GM08714 (cell line): ENCODE results near the gene PAPLN.

Experiments
- H3K4me3 ChIP-seq: fragments of 200-500 bp; sonication (Bioruptor generic); 2 replicates; pipeline ENCODE4 v1.5.1; 2014; ENCODE audit warnings: mild to moderate bottlenecking, low read length, inconsistent platforms
- ZNF274 ChIP-seq: IDR thresholded peaks from 2 replicates; pipeline ENCODE4 v1.6.1; 2012; ENCODE audit warnings: mild to moderate bottlenecking, low read depth, low read length

Gene PAPLN

DNA sequence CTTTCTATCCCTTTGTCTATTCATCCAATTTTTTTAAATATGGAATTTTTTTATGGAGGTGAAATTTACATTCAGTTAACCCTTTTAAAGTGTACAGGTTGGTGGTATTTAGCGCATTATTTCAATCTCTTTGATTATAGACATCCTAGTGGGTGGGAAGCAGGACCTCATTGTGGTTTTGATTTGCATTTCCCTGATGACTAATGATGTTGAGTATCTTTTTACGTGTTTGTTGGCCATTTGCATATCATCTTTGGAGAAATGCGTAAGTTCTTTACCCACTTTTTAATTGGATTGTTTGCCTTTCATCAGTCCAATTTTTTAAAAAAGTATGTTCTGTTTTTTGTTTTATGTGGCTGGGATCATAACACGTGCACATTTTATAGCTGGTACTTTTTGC, 20.8 kb downstream of the PAPLN start:
- no peak overlapping the region for H3K4me3 ChIP-seq
- no peak for TF ChIP-seq ZNF274

DNA sequence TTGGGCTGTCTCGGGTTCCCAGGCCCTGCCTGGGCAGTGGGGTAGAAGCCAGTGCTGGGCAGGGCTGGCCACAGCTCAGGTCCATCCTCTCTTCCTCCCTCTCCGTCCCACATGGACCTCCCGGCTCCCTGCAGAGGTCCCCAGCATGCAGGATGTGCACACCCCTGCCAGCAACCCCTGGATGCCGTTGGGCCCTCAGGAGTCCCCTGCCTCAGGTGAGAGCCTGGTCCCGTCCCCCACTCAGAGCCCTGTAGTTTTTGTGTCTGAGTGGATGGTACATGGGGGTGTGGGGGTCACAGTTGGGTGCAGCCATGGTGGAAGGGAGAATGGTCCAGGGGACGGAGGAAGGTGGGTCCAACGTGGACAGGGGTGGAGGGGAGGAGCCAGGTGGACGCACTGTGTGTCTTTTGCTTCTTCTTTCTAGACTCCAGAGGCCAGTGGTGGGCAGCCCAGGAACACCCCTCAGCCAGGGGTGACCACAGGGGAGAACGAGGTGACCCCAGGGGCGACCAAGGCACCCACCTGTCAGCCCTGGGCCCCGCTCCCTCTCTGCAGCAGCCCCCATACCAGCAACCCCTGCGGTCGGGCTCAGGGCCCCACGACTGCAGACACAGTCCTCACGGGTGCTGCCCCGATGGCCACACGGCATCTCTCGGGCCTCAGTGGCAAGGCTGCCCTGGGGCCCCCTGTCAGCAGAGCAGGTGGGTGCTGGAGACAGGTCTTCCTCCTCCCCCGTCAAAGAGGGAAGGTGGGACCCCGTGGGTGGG, 21.7 kb downstream of the PAPLN start:
- no peak for TF ChIP-seq ZNF274
- no peak overlapping the region for H3K4me3 ChIP-seq

DNA sequence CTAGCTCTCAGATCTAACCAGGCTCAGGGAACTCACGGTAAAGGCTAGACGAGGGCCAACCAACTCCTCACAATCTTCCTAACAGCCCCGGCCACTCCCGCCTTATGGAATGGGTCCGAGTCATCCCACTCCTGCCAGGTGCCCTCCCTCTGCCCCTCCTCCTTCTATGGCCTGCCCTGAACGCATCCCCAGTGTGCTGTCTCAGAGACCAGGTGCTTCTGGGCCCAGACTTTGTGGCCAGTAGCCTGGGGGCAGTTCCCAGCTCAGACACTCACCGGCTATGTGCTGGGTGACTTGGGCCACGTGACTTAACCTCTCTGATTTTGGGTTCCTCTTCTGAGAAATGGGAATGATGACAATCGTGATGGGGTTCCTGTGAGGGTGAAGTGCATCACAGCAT, 22.5 kb downstream of the PAPLN start:
- no peak for TF ChIP-seq ZNF274
- no peak overlapping the region for H3K4me3 ChIP-seq

DNA sequence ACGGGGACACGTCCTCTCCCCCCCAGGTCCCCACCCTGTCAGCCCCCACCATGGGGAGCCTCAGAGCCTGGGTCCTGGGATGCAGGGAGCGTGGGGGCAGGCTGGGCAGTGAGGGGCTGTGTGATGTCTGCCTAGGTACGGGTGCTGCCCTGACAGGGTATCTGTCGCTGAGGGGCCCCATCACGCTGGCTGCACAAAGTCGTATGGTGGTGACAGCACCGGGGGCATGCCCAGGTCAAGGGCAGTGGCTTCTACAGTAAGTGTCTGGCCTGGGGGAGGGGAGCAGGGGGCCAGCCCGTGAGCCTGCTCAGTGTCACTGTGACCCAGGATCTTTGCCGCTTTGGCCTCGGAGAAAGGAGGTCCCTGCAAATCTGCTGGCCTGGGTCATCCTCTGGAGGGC, 23.3 kb downstream of the PAPLN start:
- no peak overlapping the region for H3K4me3 ChIP-seq
- no peak for TF ChIP-seq ZNF274

DNA sequence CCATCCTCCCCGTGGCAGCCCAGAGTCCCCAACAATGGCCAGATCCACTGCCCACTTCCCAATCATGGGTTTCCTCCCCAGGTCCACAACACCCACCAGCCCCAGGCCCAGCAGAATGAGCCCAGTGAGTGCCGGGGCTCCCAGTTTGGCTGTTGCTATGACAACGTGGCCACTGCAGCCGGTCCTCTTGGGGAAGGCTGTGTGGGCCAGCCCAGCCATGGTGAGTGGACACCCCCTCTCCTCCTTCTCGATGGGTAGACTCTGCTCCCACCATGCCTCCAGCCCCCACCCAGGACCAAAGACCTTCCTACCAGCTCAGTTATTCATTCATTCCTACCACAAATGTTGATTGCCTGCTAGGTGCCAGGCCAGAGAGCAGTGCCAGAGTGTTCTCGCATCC, 23.8 kb downstream of the PAPLN start:
- no peak for TF ChIP-seq ZNF274
- H3K4me3 ChIP-seq: no peak overlapping the region

DNA sequence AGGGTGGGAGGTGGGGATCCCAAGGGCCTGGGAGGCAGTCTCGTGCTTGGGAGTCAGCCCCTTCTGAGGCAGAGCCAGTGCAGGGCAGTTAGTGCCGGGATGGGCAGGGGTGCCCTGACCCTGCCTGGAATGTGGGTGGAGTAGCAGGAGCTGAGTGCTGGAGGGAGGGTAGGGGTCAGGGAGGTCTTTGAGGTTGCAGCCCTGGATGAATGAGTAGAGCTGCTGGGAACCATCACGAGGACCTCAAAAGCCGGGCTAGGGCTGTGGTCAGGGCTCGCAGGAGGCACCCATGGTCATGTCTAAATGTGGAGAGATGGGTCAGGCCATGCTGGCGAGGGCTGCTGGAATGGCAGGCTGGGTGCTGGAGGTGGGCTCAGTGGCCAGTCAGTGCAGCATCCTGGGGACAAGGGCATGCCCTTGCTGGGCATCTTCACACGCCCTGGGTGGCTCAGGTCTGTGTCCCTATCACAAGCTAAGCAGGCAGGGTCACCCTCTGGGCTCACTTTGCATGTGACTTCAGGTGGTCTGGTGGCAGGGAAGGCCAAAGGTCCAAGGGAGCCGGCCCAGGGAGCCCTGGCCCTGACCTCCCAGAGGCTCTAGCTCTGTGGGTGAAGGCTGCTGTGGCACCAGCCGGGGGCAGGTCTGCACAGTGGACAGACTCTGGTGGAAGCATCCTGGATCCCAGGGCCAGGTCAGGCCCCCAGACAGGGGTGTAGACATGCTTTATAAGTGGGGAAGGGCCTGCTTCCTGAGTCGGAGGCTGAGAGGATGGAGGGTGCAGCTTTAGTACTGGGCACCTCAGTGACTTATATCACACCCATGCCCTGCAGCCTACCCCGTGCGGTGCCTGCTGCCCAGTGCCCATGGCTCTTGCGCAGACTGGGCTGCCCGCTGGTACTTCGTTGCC, 24.5 kb downstream of the PAPLN start:
- H3K4me3 ChIP-seq: no peak overlapping the region
- TF ChIP-seq ZNF274: no peak

DNA sequence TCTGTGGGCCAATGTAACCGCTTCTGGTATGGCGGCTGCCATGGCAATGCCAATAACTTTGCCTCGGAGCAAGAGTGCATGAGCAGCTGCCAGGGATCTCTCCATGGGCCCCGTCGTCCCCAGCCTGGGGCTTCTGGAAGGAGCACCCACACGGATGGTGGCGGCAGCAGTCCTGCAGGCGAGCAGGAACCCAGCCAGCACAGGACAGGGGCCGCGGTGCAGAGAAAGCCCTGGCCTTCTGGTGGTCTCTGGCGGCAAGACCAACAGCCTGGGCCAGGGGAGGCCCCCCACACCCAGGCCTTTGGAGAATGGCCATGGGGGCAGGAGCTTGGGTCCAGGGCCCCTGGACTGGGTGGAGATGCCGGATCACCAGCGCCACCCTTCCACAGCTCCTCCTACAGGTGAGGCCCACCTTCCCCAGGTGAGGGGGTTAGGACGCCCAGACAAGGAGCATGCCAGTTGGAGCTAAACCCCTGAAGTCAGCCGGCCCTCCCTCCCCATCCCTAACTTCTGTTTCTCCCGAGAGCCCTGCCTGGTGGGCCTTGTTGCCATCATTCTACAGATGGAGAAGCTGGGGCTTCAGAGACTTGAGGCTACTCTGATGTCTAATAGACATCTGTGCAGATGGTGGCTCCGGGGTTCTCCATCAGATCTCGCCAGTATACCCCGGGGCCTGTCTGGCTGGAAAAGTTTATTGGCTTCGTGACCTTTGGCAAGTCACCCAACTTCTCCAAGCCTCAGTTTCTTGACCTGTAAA, 25.3 kb downstream of the PAPLN start:
- TF ChIP-seq ZNF274: no peak
- H3K4me3 ChIP-seq: no peak overlapping the region

DNA sequence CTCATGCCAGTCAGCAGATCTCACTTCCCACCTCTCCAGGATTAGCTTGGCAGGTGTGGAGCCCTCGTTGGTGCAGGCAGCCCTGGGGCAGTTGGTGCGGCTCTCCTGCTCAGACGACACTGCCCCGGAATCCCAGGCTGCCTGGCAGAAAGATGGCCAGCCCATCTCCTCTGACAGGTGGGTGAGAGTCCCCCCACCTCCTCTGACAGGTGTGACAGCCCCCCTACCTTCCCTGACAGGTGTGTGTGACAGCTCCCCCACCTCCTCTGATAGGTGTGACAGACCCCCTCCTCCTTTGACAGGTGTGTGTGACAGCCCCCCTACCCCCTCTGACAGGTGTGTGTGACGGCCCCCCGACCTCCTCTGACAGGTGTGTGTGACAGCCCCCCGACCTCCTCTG, 26.3 kb downstream of the PAPLN start:
- H3K4me3 ChIP-seq: no peak overlapping the region
- TF ChIP-seq ZNF274: no peak

DNA sequence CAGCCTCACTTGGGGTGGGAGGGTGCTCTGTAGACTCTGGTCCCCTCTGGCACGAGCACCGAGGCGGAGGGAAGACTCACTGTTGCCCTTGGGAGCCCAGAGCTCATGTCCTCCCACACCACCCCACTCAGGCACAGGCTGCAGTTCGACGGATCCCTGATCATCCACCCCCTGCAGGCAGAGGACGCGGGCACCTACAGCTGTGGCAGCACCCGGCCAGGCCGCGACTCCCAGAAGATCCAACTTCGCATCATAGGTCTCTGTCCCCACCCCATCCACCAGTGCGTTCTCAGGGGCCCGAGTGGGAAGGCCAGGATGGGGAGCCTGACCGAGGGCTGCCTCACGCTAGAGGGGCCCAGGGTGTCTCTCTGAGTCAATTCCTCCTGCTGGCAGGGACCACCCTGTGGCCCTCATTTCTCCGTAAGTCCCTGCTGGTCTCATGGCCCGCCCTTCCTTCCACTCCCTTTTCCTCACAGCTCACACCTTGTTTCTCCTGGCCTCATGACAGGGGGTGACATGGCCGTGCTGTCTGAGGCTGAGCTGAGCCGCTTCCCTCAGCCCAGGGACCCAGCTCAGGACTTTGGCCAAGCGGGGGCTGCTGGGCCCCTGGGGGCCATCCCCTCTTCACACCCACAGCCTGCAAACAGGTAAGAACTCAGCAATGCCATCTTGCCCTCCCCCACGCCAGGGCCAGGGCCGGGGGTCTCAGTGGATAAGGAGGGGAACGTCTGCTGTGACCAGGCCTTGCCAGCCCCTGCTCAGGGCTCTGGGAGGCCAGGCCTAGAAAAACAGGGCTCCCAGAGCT, 27.0 kb downstream of the PAPLN start:
- TF ChIP-seq ZNF274: no peak
- H3K4me3 ChIP-seq: no peak overlapping the region

DNA sequence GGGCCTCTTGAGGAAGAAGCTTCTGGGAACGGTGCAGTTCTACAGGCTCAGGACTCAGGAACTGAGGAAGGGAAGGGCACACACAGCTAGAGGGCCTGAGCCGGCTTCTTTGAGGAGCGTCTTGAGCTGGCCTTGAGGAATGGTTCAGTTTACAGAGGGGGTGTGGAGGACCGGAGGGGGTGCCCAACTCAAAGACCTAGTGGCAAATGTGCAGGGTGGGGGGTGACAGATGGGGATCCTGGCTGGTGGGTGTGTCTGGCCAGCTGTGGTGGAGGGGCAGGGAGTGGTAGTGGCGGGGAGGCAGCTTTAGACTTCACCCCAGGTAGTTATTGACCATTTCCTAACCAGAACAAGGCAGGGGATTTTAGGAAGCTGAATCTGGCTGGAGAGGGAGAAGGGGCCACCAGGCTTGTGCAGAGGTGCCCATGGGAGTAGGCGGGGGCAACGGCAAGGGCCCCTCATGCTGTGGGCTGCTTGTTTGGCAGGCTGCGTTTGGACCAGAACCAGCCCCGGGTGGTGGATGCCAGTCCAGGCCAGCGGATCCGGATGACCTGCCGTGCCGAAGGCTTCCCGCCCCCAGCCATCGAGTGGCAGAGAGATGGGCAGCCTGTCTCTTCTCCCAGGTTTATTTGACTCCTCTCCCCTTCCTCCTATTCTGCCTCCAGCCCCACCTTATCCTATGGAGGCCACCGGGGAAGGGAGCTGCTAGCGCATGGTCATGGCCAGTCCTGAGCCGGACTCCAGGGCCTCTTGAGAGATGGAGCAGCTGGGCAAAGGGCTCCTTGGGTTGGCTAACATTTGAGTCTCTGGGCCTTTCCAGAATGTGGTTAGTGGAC, 27.8 kb downstream of the PAPLN start:
- H3K4me3 ChIP-seq: no peak overlapping the region
- no peak for TF ChIP-seq ZNF274

DNA sequence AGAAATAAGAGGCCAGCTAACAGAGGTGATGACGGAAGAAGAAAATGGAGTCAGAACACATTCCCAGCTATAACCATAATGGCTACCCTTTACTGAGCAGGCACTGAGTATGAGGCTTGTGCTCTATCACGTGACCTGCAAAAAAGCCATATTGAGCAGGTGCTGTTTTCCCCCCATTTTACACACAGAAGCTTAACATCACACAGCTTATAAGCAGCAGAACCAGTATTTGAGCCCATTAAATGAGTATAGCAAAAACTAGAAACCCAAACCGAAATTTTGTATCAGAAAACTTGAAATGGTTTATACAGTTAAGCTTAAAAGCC, 28.4 kb downstream of the PAPLN start:
- no peak overlapping the region for H3K4me3 ChIP-seq
- no peak for TF ChIP-seq ZNF274

DNA sequence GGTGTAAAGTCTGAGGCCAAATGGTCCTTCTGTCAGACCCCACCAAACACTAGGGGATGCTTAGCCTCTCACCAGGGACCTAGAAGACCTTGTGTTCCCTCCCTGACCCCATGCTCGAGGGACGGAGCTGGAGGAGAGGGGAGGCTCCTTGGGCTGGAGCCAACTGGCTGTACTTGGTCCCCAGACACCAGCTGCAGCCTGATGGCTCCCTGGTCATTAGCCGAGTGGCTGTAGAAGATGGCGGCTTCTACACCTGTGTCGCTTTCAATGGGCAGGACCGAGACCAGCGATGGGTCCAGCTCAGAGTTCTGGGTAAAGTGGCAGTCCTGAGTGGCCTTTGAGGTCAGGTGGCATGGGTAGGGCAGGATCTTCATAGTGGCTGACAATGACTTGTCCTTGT, 29.0 kb downstream of the PAPLN start:
- H3K4me3 ChIP-seq: no peak overlapping the region
- no peak for TF ChIP-seq ZNF274

DNA sequence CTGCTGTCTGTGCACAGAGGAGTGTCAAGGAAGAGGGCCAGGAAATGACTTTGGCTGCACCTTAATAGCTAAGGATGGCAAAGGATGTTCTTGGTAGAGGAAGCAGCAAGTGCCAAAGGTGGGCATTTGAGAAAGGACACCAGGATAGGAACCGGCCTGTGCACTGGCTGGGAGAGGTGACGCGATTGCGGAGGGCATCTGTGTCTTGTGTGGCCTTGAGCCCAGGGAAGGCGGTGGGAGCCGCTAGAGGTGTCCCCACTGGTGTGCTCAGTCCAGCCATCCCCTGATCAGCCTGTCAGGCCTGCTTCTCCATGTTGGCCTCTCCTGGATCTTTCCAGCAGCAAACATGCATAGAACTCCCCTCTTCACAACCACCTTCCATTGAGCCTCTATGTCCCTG, 30.2 kb downstream of the PAPLN start:
- no peak for TF ChIP-seq ZNF274
- H3K4me3 ChIP-seq: no peak overlapping the region
